ENCODE results near the gene WDR47. TPM values are rescaled to one million over a fixed set of nuclear protein-coding genes. Genes with fewer than 3 reads are reported as not detected.

The WDR47 gene
- total RNA-seq, 1 donor = 25.5 TPM

GRCh38 chr1:108963052-108963686 is 78.7 kb downstream of the WDR47 start, which contains the start of gene CLCC1:
CLCC1 (minus strand) TSS chr1:108963484; CDS start chr1:108950437, 13,047 bp downstream.
- no peak for TF ChIP-seq CTCF (IDR thresholded peaks at IDR 0.05; ENCODE audit: insufficient read depth, low read depth, low read length)
- DNase-seq (ENCODE audit: low read depth) = peak; percentile 92
- peak within 1 kb of the TSS; percentile 79 for H3K4me3 ChIP-seq (ENCODE audit: low read depth, low read length)

GRCh38 chr1:108962681-108963051 is 79.2 kb downstream of the WDR47 start:
- no peak for TF ChIP-seq CTCF (IDR thresholded peaks at IDR 0.05; ENCODE audit: insufficient read depth, low read depth, low read length)
- no peak for DNase-seq (ENCODE audit: low read depth)
- peak overlapping the region; percentile 79 for H3K4me3 ChIP-seq (ENCODE audit: low read depth, low read length)

GRCh38 chr1:108961752-108962486 is 80.0 kb downstream of the WDR47 start:
- H3K4me3 ChIP-seq (ENCODE audit: low read depth, low read length) = peak overlapping the region; percentile 79
- DNase-seq (ENCODE audit: low read depth) = no peak
- TF ChIP-seq CTCF (IDR thresholded peaks at IDR 0.05; ENCODE audit: insufficient read depth, low read depth, low read length) = no peak

GRCh38 chr1:108961198-108961597 is 80.7 kb downstream of the WDR47 start:
- TF ChIP-seq CTCF (IDR thresholded peaks at IDR 0.05; ENCODE audit: insufficient read depth, low read depth, low read length) = no peak
- DNase-seq (ENCODE audit: low read depth) = no peak

GRCh38 chr1:108960719-108961118 is 81.2 kb downstream of the WDR47 start:
- H3K4me3 ChIP-seq (ENCODE audit: low read depth, low read length) = no peak overlapping the region
- no peak for TF ChIP-seq CTCF (IDR thresholded peaks at IDR 0.05; ENCODE audit: insufficient read depth, low read depth, low read length)
- no peak for DNase-seq (ENCODE audit: low read depth)

More at GRCh38 chr1:108961198-108961597, 80.7 kb downstream of the WDR47 start:
- H3K4me3 ChIP-seq (ENCODE audit: low read depth, low read length) = no peak overlapping the region

- no peak overlapping the region for H3K4me3 ChIP-seq (ENCODE audit: low read depth, low read length)
- TF ChIP-seq CTCF (IDR thresholded peaks at IDR 0.05; ENCODE audit: insufficient read depth, low read depth, low read length) = no peak
- no peak for DNase-seq (ENCODE audit: low read depth)
These were observed 84.0 kb downstream of the WDR47 start for GRCh38 chr1:108957888-108958287.
